Measurements from ENCODE around the gene CTNNA3. TPM values are rescaled to one million over a fixed set of nuclear protein-coding genes. Genes with fewer than 3 reads are reported as not detected.

CTNNA3 gene
- total RNA-seq, 1 donor from 2014 or later: not detected

GRCh38 chr10:66926841-66927240 lies 769.2 kb downstream of the CTNNA3 start:
- peaks cover 27% of the 10 kb centered on the region for H3K27me3 Mint-ChIP-seq
- no peak overlapping the region for H3K27ac Mint-ChIP-seq
- ChIA-PET POLR2A (no interaction called here), CTCF (no interaction called here)
- no peaks in the 10 kb centered on the region for H3K9me3 Mint-ChIP-seq
- intact Hi-C loops (cut with micrococcal nuclease): no loop called here
- H3K4me1 Mint-ChIP-seq: peaks cover 5% of the 10 kb centered on the region
- H3K36me3 Mint-ChIP-seq (ENCODE audit: low read depth): no peaks in the 10 kb centered on the region
- no peak for DNase-seq
- TF ChIP-seq, protein P1, sequence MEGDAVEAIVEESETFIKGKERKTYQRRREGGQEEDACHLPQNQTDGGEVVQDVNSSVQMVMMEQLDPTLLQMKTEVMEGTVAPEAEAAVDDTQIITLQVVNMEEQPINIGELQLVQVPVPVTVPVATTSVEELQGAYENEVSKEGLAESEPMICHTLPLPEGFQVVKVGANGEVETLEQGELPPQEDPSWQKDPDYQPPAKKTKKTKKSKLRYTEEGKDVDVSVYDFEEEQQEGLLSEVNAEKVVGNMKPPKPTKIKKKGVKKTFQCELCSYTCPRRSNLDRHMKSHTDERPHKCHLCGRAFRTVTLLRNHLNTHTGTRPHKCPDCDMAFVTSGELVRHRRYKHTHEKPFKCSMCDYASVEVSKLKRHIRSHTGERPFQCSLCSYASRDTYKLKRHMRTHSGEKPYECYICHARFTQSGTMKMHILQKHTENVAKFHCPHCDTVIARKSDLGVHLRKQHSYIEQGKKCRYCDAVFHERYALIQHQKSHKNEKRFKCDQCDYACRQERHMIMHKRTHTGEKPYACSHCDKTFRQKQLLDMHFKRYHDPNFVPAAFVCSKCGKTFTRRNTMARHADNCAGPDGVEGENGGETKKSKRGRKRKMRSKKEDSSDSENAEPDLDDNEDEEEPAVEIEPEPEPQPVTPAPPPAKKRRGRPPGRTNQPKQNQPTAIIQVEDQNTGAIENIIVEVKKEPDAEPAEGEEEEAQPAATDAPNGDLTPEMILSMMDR (IDR thresholded peaks at IDR 0.05): no peak
- ATAC-seq (ENCODE audit: low read depth): no peak
- no peak overlapping the region for H3K4me3 Mint-ChIP-seq

DNA sequence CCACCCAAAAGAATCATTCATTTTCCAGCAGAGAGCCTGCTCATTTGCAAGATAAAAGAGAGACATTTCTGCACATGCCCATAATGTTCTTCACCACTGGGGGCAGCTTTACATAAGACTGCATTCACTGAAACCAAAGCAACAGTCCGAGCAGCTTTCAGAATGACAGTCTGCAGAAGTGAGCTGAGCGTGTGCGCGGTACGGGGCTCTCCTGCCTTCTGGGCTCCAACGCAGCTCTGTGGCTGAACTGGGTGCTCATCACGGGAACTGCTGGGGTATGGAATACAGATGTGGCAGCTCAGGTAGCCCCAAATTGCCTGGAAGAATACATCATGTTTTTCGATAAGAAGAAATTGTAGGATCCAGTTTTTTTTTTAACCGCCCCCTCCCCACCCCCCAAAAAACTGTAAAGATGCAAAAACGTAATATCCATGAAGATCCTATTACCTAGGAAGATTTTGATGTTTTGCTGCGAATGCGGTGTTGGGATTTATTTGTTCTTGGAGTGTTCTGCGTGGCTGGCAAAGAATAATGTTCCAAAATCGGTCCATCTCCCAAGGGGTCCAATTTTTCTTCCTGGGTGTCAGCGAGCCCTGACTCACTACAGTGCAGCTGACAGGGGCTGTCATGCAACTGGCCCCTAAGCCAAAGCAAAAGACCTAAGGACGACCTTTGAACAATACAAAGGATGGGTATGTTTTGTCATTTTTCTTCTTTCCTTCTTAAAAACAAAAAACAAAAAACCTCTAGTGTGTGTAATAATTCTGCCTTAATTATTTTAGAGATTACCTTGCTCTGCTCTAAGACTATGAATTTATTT lies 769.9 kb downstream of the CTNNA3 start, which contains the start of gene LRRTM3:
LRRTM3 (plus strand) TSS at position 141 of the 820 bp plus-strand sequence.
- intact Hi-C loops (cut with micrococcal nuclease): no loop called here
- Mint-ChIP-seq H3K4me3 (no peak within 1 kb of the TSS), H3K27ac (no peak within 1 kb of the TSS), H3K36me3 (ENCODE audit: low read depth) (no peaks in the 10 kb centered on the region), H3K4me1 (peaks cover 5% of the 10 kb centered on the region), H3K9me3 (no peaks in the 10 kb centered on the region), H3K27me3 (peaks cover 27% of the 10 kb centered on the region)
- ChIA-PET CTCF (interaction anchor here (1.2 kb wide), 1 partner anchor 9 kb away, joined by 3 read pairs; no protein-coding TSS in a partner anchor), POLR2A (no interaction called here)
- DNase-seq (no peak), ATAC-seq (ENCODE audit: low read depth) (peak; percentile 50)
- TF ChIP-seq, protein P1 (IDR thresholded peaks at IDR 0.05): no peak

GRCh38 chr10:66925373-66925772 lies 770.6 kb downstream of the CTNNA3 start:
- DNase-seq: no peak
- Mint-ChIP-seq H3K36me3 (ENCODE audit: low read depth) (no peaks in the 10 kb centered on the region), H3K4me3 (no peak overlapping the region), H3K4me1 (peaks cover 5% of the 10 kb centered on the region), H3K9me3 (no peaks in the 10 kb centered on the region), H3K27me3 (peaks cover 27% of the 10 kb centered on the region), H3K27ac (no peak overlapping the region)
- ATAC-seq (ENCODE audit: low read depth): no peak
- ChIA-PET CTCF (interaction anchor here (1.2 kb wide), 1 partner anchor 9 kb away, joined by 3 read pairs; no protein-coding TSS in a partner anchor), POLR2A (no interaction called here)
- intact Hi-C loops (cut with micrococcal nuclease): no loop called here
- TF ChIP-seq, protein P1 (IDR thresholded peaks at IDR 0.05): no peak

DNA sequence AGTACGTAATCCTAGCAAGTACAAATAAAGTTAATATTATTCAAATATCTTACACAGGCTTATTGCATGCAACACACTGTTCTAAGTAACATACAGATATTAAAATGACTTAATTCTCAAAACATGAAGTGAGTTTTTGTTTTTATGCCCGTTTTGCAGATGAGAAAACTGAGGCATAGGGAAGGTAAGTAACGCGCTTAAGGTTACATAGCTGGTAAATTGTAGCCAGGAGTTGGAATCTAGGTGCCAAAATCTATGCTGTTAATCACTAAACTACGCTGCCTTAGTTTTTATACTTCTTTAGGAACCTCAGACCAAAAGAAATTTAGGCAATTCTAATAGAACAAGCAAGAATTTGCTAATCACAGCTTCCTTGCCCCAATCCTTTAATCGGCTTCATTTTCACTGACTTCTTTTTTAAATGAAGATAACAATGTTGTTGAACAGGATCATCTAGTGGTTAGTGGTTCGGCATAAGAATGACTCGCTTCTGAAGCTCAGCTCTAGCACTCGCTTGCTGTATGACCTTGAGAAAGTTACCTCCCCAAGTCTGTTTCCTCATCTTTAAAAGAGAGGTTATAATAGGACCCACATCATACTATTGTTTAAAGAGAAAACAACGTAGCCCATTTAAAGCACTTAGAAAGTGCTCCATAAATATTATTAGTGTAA lies 771.2 kb downstream of the CTNNA3 start:
- ATAC-seq (ENCODE audit: low read depth) (no peak), DNase-seq (no peak)
- H3K4me3 Mint-ChIP-seq: no peak overlapping the region
- TF ChIP-seq, protein P1 (IDR thresholded peaks at IDR 0.05): no peak
- CTCF ChIA-PET: interaction anchor here (1.2 kb wide), 1 partner anchor 8 kb away, joined by 3 read pairs; no protein-coding TSS in a partner anchor
- no peaks in the 10 kb centered on the region for H3K36me3 Mint-ChIP-seq (ENCODE audit: low read depth)
- no peak overlapping the region for H3K27ac Mint-ChIP-seq
- H3K9me3 Mint-ChIP-seq: no peaks in the 10 kb centered on the region
- POLR2A ChIA-PET: no interaction called here
- H3K4me1 Mint-ChIP-seq: peaks cover 5% of the 10 kb centered on the region
- intact Hi-C loops (cut with micrococcal nuclease): no loop called here
- peaks cover 27% of the 10 kb centered on the region for H3K27me3 Mint-ChIP-seq

- H3K36me3 Mint-ChIP-seq (ENCODE audit: low read depth): no peaks in the 10 kb centered on the region
- TF ChIP-seq, protein P1 (IDR thresholded peaks at IDR 0.05): no peak
- no peak for DNase-seq
- no peaks in the 10 kb centered on the region for H3K27me3 Mint-ChIP-seq
- ChIA-PET CTCF (no interaction called here), POLR2A (no interaction called here)
- no peak overlapping the region for H3K4me3 Mint-ChIP-seq
- no peaks in the 10 kb centered on the region for H3K4me1 Mint-ChIP-seq
- ATAC-seq (ENCODE audit: low read depth): no peak
- H3K27ac Mint-ChIP-seq: no peak overlapping the region
- intact Hi-C loops (cut with micrococcal nuclease): no loop called here
- no peaks in the 10 kb centered on the region for H3K9me3 Mint-ChIP-seq
Measured at GRCh38 chr10:66919248-66919647, 776.7 kb downstream of the CTNNA3 start.

Measured in activated B cell treated with CpG ODN at 0.5 μM for 24 hours (primary cell).